Epidermal melanocyte (primary cell): Measurements from ENCODE around the gene ENOX1.

Experiments
- DNase-seq: peaks from one replicate; pipeline ENCODE4 v3.0.0; 2011; ENCODE audit warnings: low spot score; ENCODE audit not compliant: insufficient read length

The ENOX1 gene

GRCh38 chr13:43785650-43786471 lies 911 bp downstream of the ENOX1 start:
- DNase-seq, result no peak

- DNase-seq, result no peak
Observed at GRCh38 chr13:43785261-43785649, 1.5 kb downstream of the ENOX1 start.

GRCh38 chr13:43784496-43784895 lies 2.3 kb downstream of the ENOX1 start:
- no peak for DNase-seq

- no peak for DNase-seq
Observed at GRCh38 chr13:43783820-43784219, 3.0 kb downstream of the ENOX1 start.

- no peak for DNase-seq
Observed at GRCh38 chr13:43782686-43783085, 4.1 kb downstream of the ENOX1 start.

- DNase-seq, result no peak
Observed at GRCh38 chr13:43780666-43781065, 6.1 kb downstream of the ENOX1 start.

- no peak for DNase-seq
Observed at GRCh38 chr13:43776501-43777079, 10.2 kb downstream of the ENOX1 start.

GRCh38 chr13:43776006-43776405 lies 10.8 kb downstream of the ENOX1 start:
- no peak for DNase-seq

GRCh38 chr13:43773602-43774001 lies 13.2 kb downstream of the ENOX1 start:
- DNase-seq, result no peak

- DNase-seq, result no peak
Observed at GRCh38 chr13:43770871-43771270, 15.9 kb downstream of the ENOX1 start.

GRCh38 chr13:43769529-43769928 lies 17.2 kb downstream of the ENOX1 start:
- no peak for DNase-seq

GRCh38 chr13:43767341-43767931 lies 19.3 kb downstream of the ENOX1 start:
- no peak for DNase-seq

- no peak for DNase-seq
Observed at GRCh38 chr13:43766725-43767124, 20.0 kb downstream of the ENOX1 start.

GRCh38 chr13:43764349-43764748 lies 22.4 kb downstream of the ENOX1 start:
- DNase-seq, result no peak

- DNase-seq, result no peak
Observed at GRCh38 chr13:43763143-43763759, 23.5 kb downstream of the ENOX1 start.

- DNase-seq, result no peak
Observed at GRCh38 chr13:43761616-43762315, 25.0 kb downstream of the ENOX1 start.

GRCh38 chr13:43760257-43760656 lies 26.5 kb downstream of the ENOX1 start:
- DNase-seq, result no peak

GRCh38 chr13:43758834-43759233 lies 27.9 kb downstream of the ENOX1 start:
- DNase-seq, result no peak

- no peak for DNase-seq
Observed at GRCh38 chr13:43757266-43757665, 29.5 kb downstream of the ENOX1 start.

GRCh38 chr13:43755844-43756243 lies 30.9 kb downstream of the ENOX1 start:
- no peak for DNase-seq

- DNase-seq, result no peak
Observed at GRCh38 chr13:43751624-43752023, 35.1 kb downstream of the ENOX1 start.

GRCh38 chr13:43749503-43749902 lies 37.3 kb downstream of the ENOX1 start:
- DNase-seq, result no peak
